Measurements from ENCODE around the gene KCTD20. TPM values are rescaled to one million over a fixed set of nuclear protein-coding genes. Genes with fewer than 3 reads are reported as not detected.
"Not testable (repeated sequence)": the region's sequence is repeated elsewhere in the genome, so short reads cannot be mapped to it uniquely, and the experiment has no call there.

The KCTD20 gene
- total RNA-seq, 4 donors from 2014 or later: 28.7 to 39.7 (median 32.9) TPM

GRCh38 chr6:36469148-36469661, 26.4 kb downstream of the KCTD20 start:
- intact Hi-C loops (cut with DNase I; ENCODE audit: low total_unique reads): no loop called here

GRCh38 chr6:36469946-36470345, 27.1 kb downstream of the KCTD20 start:
- H3K9me3 ChIP-seq: no peaks in the 10 kb centered on the region
- intact Hi-C loops (cut with DNase I; ENCODE audit: low total_unique reads): no loop called here
- peaks cover 0 to 43% of the 10 kb centered on the region in 2 donors for H3K36me3 ChIP-seq
- no peaks in the 10 kb centered on the region for H3K27me3 ChIP-seq
- in situ Hi-C loops (cut with MboI; ENCODE audit: low sequenced_read_pairs in 4 of 4): no loop called here
- H3K4me1 ChIP-seq: no peaks in the 10 kb centered on the region
- TF ChIP-seq CTCF (IDR thresholded peaks at IDR 0.05 in 4 of 5, conservative IDR thresholded peaks at IDR 0.05 in 1 of 5) (no peak), POLR2A (IDR thresholded peaks at IDR 0.05) (no peak)
- no peak overlapping the region for H3K27ac ChIP-seq
- ATAC-seq: no peak
- H3K4me3 ChIP-seq: no peak overlapping the region
- no peak for DNase-seq

More at GRCh38 chr6:36469148-36469661, 26.4 kb downstream of the KCTD20 start:
- H3K27me3 ChIP-seq: no peaks in the 10 kb centered on the region
- DNase-seq: no peak
- no peak overlapping the region for H3K27ac ChIP-seq
- TF ChIP-seq POLR2A (IDR thresholded peaks at IDR 0.05) (no peak), CTCF (IDR thresholded peaks at IDR 0.05 in 4 of 5, conservative IDR thresholded peaks at IDR 0.05 in 1 of 5) (no peak)
- in situ Hi-C loops (cut with MboI; ENCODE audit: low sequenced_read_pairs in 4 of 4): no loop called here
- H3K36me3 ChIP-seq: peaks cover 0 to 36% of the 10 kb centered on the region in 2 donors
- no peak overlapping the region for H3K4me3 ChIP-seq
- no peaks in the 10 kb centered on the region for H3K9me3 ChIP-seq
- H3K4me1 ChIP-seq: no peaks in the 10 kb centered on the region
- ATAC-seq: no peak

GRCh38 chr6:36478051-36478526, 35.3 kb downstream of the KCTD20 start:
- Histone ChIP-seq H3K4me1 (no peaks in the 10 kb centered on the region), H3K9me3 (no peaks in the 10 kb centered on the region), H3K27me3 (no peaks in the 10 kb centered on the region), H3K27ac (no peak overlapping the region), H3K36me3 (peaks cover 0 to 47% of the 10 kb centered on the region in 2 donors), H3K4me3 (no peak overlapping the region)
- no peak for DNase-seq
- intact Hi-C loops (cut with DNase I; ENCODE audit: low total_unique reads): no loop called here
- ATAC-seq: no peak
- in situ Hi-C loops (cut with MboI; ENCODE audit: low sequenced_read_pairs in 4 of 4): no loop called here
- TF ChIP-seq POLR2A (IDR thresholded peaks at IDR 0.05) (no peak), CTCF (IDR thresholded peaks at IDR 0.05 in 4 of 5, conservative IDR thresholded peaks at IDR 0.05 in 1 of 5) (no peak)

GRCh38 chr6:36479256-36479655, 36.5 kb downstream of the KCTD20 start:
- no peak for ATAC-seq
- Histone ChIP-seq H3K4me1 (no peaks in the 10 kb centered on the region), H3K27me3 (no peaks in the 10 kb centered on the region), H3K36me3 (peaks cover 0 to 42% of the 10 kb centered on the region in 2 donors), H3K27ac (no peak overlapping the region), H3K4me3 (no peak overlapping the region), H3K9me3 (no peaks in the 10 kb centered on the region)
- in situ Hi-C loops (cut with MboI; ENCODE audit: low sequenced_read_pairs in 4 of 4) (no loop called here), intact Hi-C loops (cut with DNase I; ENCODE audit: low total_unique reads) (no loop called here)
- no peak for DNase-seq
- TF ChIP-seq CTCF (IDR thresholded peaks at IDR 0.05 in 4 of 5, conservative IDR thresholded peaks at IDR 0.05 in 1 of 5): no peak
- TF ChIP-seq POLR2A (IDR thresholded peaks at IDR 0.05): no peak

GRCh38 chr6:36483326-36483725, 40.5 kb downstream of the KCTD20 start:
- H3K4me3 ChIP-seq; ATAC-seq; DNase-seq; H3K27ac ChIP-seq; H3K27me3 ChIP-seq; in situ Hi-C loops (cut with MboI; ENCODE audit: low sequenced_read_pairs in 4 of 4); H3K9me3 ChIP-seq; H3K4me1 ChIP-seq; intact Hi-C loops (cut with DNase I; ENCODE audit: low total_unique reads): not testable (repeated sequence)
- H3K36me3 ChIP-seq: peaks cover 0 to 71% of the 10 kb centered on the region in 2 donors

All from gastrocnemius medialis (tissue), 4 donors.